Effector memory CD8-positive, alpha-beta T cell (primary cell): ENCODE results near the gene NCOR1.
A peak's percentile ranks its signal among the peaks of the same experiment; 100 is the strongest.
"Not testable (repeated sequence)": the region's sequence is repeated elsewhere in the genome, so short reads cannot be mapped to it uniquely, and the experiment has no call there.

Source experiments
- ATAC-seq: fragments of 150-1000 bp; cut with Tn5 transposase; replicated peaks from 2 replicates; pipeline ENCODE4 v1.10.0; 2021; ENCODE audit warnings: mild to moderate bottlenecking, moderate library complexity
- DNase-seq, 3 experiments: peaks; one replicate each; pipeline ENCODE4 v3.0.0; 2021
- H3K27ac Mint-ChIP-seq, 2 donors: one replicate each; pipeline ENCODE4 v1.8.0; 2022; ENCODE audit warnings: mild to moderate bottlenecking in 2 of 2, mixed read lengths in 2 of 2, moderate library complexity in 2 of 2
- H3K27me3 Mint-ChIP-seq, 2 donors: one replicate each; pipeline ENCODE4 v1.8.0; 2022; ENCODE audit warnings: mixed read lengths in 2 of 2
- H3K36me3 Mint-ChIP-seq: one replicate; pipeline ENCODE4 v1.8.0; 2022; ENCODE audit warnings: mild to moderate bottlenecking, moderate library complexity, mixed read lengths; ENCODE audit not compliant: insufficient read depth
- H3K4me1 Mint-ChIP-seq, 2 donors: one replicate each; pipeline ENCODE4 v1.8.0; 2022; ENCODE audit warnings: low read depth in 2 of 2, mixed read lengths in 2 of 2
- H3K4me3 Mint-ChIP-seq, 2 donors: one replicate each; pipeline ENCODE4 v1.8.0; 2022; ENCODE audit warnings: mild to moderate bottlenecking in 2 of 2, mixed read lengths in 2 of 2, moderate library complexity in 2 of 2
- H3K9me3 Mint-ChIP-seq, 2 donors: one replicate each; pipeline ENCODE4 v1.8.0; 2022; ENCODE audit warnings: mixed read lengths in 2 of 2

The NCOR1 gene

DNA sequence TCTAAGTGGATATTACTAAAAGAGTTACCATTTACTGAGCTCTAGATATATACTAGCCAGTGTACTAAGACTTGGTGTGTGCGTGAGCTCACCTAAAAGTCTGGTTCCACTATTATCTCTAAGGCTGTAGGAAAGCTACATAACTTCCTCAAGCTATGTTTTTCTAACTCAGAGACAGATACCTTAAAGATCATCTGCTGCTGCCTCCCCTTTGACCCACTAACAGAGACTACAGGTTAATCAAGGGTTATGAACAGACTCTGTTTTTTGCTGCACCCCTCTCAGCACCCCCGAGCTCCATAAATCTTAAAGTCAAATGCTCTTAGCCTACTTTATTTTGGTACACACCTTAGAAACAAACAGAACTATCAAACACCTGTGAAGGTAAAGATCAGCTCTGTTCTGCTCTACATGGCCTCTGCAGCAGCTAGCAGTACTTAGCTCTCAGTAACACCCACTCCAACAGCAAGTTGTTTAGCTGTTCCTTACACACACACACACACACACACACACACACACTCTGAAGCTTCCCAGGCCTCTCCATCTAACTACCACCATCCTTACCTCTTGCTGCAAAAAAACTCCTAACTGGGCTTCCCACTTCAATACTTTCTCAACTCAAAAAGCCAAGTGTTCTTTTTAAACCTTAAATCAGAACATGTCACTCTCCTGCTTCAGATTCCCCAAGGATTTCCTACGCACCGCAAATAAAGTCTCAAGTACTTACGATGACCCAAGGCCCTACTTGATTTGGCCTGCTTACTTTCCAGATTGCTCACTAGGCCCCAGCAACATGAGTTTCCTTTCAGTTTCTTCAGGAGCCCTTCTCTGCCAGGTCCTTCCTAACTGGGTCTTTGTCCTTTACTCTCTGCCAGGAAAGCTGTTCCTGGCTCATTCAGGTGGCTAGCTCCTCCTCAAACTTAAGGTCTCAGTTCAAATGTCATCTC lies 12.5 kb downstream of the NCOR1 start:
- peaks cover 35 to 70% of the 10 kb centered on the region in 2 donors for H3K4me1 Mint-ChIP-seq
- H3K27ac Mint-ChIP-seq, result peak overlapping the region; percentile 7 to 82
- H3K4me3 Mint-ChIP-seq, result peak overlapping the region in 1 of 2 donors; percentile 26
- H3K9me3 Mint-ChIP-seq, H3K27me3 Mint-ChIP-seq, ATAC-seq, DNase-seq, H3K36me3 Mint-ChIP-seq: not testable (repeated sequence)

DNA sequence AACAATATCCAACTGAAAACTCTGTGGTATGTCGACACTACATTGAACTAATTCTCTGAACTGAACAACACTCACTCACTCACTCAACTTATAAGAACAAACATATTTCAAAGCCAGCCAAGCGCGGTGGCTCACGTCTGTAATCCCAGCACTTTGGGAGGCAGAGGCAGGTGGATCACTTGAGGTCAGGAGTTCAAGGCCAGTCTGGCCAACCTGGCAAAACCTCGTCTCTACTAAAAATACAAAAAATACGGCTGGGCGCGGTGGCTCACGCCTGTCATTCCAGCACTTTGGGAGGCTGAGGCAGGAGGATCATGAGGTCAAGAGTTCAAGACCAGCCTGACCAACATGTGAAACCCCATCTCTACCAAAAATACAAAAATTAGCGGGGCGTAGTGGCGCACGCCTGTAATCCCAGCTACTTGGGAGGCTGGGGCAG lies 13.6 kb downstream of the NCOR1 start:
- not testable (repeated sequence) for H3K4me3 Mint-ChIP-seq, ATAC-seq, H3K9me3 Mint-ChIP-seq, H3K27me3 Mint-ChIP-seq, DNase-seq
- H3K4me1 Mint-ChIP-seq, result peaks cover 34 to 67% of the 10 kb centered on the region in 2 donors
- peaks cover 17% of the 10 kb centered on the region for H3K36me3 Mint-ChIP-seq
- peak overlapping the region in 1 of 2 donors; percentile 82 for H3K27ac Mint-ChIP-seq

DNA sequence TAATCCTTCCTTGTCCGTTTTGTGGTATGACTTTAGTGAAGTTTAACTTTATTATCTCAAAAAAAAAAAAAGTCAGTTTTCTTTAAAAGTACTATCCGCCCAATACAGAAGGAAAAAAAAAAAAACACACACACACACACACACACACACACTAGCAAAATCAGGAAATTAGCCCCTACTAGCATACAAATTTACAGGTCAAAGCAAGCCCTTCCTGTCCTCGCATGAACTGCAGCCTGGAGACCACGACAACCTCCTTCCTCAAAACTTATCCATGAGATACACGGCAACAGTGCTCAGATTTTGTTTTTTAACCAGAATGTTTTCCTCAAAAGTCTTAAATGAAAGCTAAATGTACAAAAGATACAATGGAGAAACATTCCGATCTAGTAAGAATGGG lies 16.2 kb downstream of the NCOR1 start:
- no peaks in the 10 kb centered on the region for H3K27me3 Mint-ChIP-seq
- ATAC-seq, result no peak
- peaks cover 28% of the 10 kb centered on the region for H3K36me3 Mint-ChIP-seq
- peak overlapping the region in 1 of 2 donors; percentile 39 for H3K4me3 Mint-ChIP-seq
- H3K9me3 Mint-ChIP-seq, result no peaks in the 10 kb centered on the region
- peaks cover 24 to 55% of the 10 kb centered on the region in 2 donors for H3K4me1 Mint-ChIP-seq
- DNase-seq, result no peak
- peak overlapping the region; percentile 6 to 76 for H3K27ac Mint-ChIP-seq

DNA sequence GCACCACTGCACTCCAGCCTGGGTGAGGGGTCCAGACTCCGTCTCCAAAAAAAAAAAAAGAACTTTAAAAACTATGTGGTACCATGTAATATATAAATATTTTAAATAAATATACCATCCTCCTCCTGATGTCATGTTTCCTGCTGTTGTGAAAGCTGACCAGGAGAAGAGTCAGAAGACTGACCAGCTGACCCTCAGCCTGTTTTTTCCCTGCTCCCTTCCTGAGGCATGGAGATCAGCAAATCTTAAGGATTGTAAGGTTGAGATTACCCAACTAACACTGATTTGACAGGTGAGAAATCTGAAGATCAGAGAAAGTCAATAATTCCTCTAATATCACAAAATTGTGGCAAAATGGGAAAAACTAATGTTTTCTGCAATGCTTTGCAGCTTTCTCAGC lies 18.1 kb downstream of the NCOR1 start:
- ATAC-seq (no peak), DNase-seq (no peak)
- H3K27me3 Mint-ChIP-seq, result no peaks in the 10 kb centered on the region
- no peaks in the 10 kb centered on the region for H3K9me3 Mint-ChIP-seq
- H3K4me3 Mint-ChIP-seq, result no peak overlapping the region
- peaks cover 46% of the 10 kb centered on the region for H3K36me3 Mint-ChIP-seq
- peaks cover 18 to 48% of the 10 kb centered on the region in 2 donors for H3K4me1 Mint-ChIP-seq
- H3K27ac Mint-ChIP-seq, result no peak overlapping the region

DNA sequence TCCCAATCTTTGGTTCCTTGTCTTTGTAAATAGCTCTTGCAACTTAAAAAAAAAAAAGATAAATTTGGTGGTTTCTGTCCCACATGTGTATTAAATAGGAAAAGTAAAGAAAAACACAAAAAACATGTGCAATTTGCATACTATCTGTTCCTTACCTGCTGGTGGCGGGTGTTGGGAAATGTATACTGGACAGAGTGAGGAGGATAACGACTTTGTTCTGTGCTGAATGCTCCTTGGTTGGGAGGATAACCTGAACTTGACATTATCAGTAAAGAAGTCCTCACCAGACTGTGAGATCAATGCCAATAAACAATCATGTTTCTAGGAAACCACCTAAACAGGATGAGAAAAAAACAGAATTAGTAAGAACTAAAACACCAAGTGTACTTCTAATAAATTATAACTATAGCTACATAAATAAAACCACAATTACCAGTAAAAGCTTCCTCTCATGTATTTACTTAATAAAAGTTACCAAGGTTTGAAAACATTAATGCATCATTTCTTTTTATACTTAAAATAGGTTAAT lies 21.0 kb downstream of the NCOR1 start:
- H3K4me3 Mint-ChIP-seq, result not testable (repeated sequence)

DNA sequence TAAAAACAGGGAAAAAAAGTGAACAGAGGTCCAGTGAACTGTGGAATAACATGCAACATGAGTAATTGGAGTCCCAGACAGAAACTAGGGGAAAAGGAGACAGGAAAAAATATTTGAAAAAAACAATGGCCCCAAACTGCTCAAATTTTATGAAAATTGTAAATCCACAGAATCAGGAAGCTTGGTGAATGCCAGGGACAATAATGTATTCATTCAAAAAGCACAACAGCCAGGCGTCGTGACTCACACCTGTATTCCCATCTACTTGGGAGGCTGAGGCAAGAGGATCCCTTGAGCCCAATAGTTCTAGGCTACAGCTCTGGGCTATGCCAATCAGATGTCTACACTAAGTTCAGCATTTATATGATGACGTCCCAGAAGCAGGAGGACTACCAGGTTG lies 23.7 kb downstream of the NCOR1 start:
- Mint-ChIP-seq H3K4me1 (peaks cover 13 to 27% of the 10 kb centered on the region in 2 donors), H3K36me3 (peaks cover 71% of the 10 kb centered on the region), H3K4me3 (no peak overlapping the region), H3K27ac (peak overlapping the region; percentile 50 to 69), H3K27me3 (no peaks in the 10 kb centered on the region), H3K9me3 (no peaks in the 10 kb centered on the region)
- ATAC-seq, result no peak
- no peak for DNase-seq

More for the DNA sequence above, 21.0 kb downstream of the NCOR1 start:
- H3K27ac Mint-ChIP-seq, result peak overlapping the region; percentile 56 to 89
- peaks cover 69% of the 10 kb centered on the region for H3K36me3 Mint-ChIP-seq
- DNase-seq, H3K9me3 Mint-ChIP-seq, ATAC-seq, H3K27me3 Mint-ChIP-seq: not testable (repeated sequence)
- H3K4me1 Mint-ChIP-seq, result peaks cover 12 to 34% of the 10 kb centered on the region in 2 donors

DNA sequence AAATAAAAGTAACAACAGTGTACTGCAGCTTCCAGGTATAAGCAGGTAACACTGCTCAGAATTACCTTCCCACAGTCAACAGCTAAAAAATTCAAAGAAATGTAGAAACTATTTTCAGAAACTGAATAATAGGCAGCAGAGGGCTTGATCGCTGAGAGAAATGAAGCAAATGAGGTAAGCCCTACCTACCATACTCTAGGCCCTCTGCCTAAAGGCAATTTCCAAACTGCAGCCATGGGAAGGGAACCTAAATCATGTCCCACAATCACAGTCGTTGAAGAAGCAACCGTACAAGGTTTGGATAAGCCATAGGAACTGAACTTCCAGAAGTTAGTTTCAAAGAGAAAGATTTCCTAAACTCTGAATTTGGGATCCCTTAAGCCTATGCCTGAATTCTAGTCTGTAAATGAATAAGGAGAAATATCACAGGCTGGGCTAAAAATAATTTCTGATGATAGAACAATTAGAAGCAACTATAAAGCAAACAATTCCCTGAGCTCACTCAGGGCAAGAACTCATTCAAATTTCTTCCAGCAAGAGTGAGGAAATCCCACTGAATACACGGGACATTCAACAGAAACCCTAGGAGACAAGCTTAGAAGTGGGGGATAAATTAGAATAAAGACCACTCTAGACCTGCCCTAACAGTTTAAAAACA lies 24.5 kb downstream of the NCOR1 start:
- DNase-seq, result no peak
- H3K27ac Mint-ChIP-seq, result peak overlapping the region; percentile 65 to 69
- no peak overlapping the region for H3K4me3 Mint-ChIP-seq
- peaks cover 13 to 27% of the 10 kb centered on the region in 2 donors for H3K4me1 Mint-ChIP-seq
- peaks cover 73% of the 10 kb centered on the region for H3K36me3 Mint-ChIP-seq
- no peaks in the 10 kb centered on the region for H3K9me3 Mint-ChIP-seq
- H3K27me3 Mint-ChIP-seq, result no peaks in the 10 kb centered on the region
- ATAC-seq, result no peak

DNA sequence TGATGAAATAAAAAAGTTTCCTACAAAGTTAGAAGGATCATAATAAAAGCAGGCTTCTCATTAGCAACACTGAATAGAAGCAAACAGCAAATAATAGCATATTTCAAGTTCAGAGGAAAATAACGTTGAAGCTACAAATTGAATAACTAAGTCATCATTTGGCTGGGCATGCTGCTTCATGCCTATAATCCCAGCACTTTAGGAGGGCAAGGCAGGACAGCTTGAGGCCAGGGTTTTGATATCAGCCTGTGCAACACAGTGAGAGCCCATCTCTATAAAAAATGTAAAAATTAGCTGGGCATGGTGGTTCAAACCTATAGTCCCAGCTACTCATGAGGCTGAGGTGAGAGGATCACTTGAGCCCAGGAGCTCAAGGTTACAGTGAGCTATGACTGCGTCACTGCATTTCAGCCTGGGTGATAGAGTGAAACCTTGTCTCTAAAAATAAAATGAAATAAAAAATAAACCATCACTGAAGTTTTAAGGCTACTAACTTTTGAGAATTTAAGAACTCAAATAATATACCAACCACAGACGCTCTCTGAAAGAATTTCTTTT lies 25.5 kb downstream of the NCOR1 start:
- no peak for ATAC-seq
- Mint-ChIP-seq H3K36me3 (peaks cover 80% of the 10 kb centered on the region), H3K9me3 (no peaks in the 10 kb centered on the region), H3K27ac (peak overlapping the region in 1 of 2 donors; percentile 65), H3K4me3 (no peak overlapping the region), H3K27me3 (no peaks in the 10 kb centered on the region), H3K4me1 (peaks cover 13 to 23% of the 10 kb centered on the region in 2 donors)
- DNase-seq, result no peak

DNA sequence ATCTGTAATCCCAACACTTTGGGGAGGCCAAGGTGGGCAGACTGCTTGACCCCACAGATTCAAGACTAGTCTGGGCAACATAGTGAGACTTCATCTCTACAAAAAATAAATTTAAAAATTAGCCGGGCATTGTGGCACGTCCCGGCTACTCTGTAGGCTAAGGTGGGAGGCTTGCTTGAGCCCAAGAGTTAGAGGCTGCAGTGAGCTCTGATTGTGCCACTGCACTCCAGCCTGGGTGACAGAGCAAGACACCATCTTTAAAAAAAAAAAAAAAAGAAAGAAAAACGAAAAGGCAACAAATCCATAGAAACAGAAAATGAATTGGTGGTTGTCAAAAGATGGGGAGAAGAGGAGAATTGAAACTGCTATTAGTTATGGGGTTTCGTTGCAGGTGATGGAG lies 27.7 kb downstream of the NCOR1 start:
- H3K9me3 Mint-ChIP-seq, result no peaks in the 10 kb centered on the region
- no peak overlapping the region for H3K4me3 Mint-ChIP-seq

DNA sequence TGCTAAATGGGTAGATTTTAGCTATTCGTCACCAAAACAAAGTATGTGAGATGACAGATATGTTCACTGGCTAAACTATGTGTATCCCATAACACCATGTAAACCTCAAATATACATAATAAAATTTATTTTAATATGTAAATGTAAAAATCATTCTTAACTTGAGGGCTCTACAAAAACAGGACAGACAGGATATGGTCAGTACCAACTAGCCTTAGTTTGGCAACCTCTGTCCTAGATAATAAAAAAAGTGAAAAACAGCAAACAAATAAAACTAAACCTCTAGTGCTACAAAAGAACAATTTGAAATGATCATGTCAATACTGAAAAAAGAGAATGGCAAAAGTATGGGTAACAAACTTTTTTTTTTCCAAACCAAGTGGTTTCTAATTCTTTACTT lies 33.8 kb downstream of the NCOR1 start:
- ATAC-seq, result no peak

More for the DNA sequence above, 27.7 kb downstream of the NCOR1 start:
- H3K4me1 Mint-ChIP-seq, result peaks cover 10 to 26% of the 10 kb centered on the region in 2 donors
- H3K27me3 Mint-ChIP-seq, result no peaks in the 10 kb centered on the region
- DNase-seq, result no peak
- ATAC-seq, result no peak
- H3K27ac Mint-ChIP-seq, result peak overlapping the region; percentile 32 to 44
- peaks cover 83% of the 10 kb centered on the region for H3K36me3 Mint-ChIP-seq

DNA sequence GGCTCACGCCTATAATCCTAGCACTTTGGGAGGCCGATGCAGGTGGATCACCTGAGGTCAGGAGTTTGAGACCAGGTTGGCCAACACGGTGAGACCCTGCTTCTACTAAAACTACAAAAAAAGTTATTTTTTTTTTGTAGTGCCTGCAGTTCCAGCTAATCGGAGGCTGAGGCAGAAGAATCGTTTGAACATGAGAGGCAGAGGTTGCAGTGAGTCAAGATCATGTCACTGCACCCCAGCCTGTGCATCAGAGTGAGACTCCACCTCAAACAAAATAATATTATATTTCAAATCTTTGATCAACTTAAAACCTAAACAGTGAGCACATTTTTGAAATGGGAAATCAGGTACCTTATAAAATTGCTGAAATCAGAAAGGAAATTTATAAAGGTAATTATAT lies 36.5 kb downstream of the NCOR1 start:
- no peak overlapping the region for H3K27ac Mint-ChIP-seq
- ATAC-seq (no peak), DNase-seq (no peak)
- H3K27me3 Mint-ChIP-seq, result no peaks in the 10 kb centered on the region
- H3K4me1 Mint-ChIP-seq, result peaks cover 15 to 40% of the 10 kb centered on the region in 2 donors
- peaks cover 32% of the 10 kb centered on the region for H3K36me3 Mint-ChIP-seq
- no peak overlapping the region for H3K4me3 Mint-ChIP-seq
- H3K9me3 Mint-ChIP-seq, result no peaks in the 10 kb centered on the region

More for the DNA sequence above, 33.8 kb downstream of the NCOR1 start:
- DNase-seq, result no peak
- H3K27me3 Mint-ChIP-seq, result no peaks in the 10 kb centered on the region
- no peak overlapping the region for H3K4me3 Mint-ChIP-seq
- H3K27ac Mint-ChIP-seq, result no peak overlapping the region
- no peaks in the 10 kb centered on the region for H3K9me3 Mint-ChIP-seq
- H3K36me3 Mint-ChIP-seq, result peaks cover 56% of the 10 kb centered on the region
- peaks cover 16 to 42% of the 10 kb centered on the region in 2 donors for H3K4me1 Mint-ChIP-seq

DNA sequence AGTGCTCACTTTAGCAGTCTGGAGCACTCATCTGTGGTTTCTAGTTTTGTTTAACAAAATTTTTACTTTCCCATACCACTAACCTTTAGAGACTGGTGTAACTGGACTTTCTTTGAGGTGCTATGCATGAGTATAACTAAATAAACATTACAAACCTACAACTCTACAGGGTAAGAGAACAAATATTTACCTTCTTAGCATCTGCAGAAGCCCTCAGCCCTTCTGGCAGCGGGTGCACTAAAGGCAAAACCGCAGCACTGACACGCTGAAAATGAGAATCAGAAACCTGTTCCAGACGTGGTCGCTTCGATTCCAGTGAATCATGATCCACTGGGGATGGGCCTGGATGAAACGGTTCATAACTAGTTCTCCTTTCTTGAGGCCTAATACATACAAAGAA lies 43.7 kb downstream of the NCOR1 start:
- ATAC-seq, result no peak
- H3K36me3 Mint-ChIP-seq, result peaks cover 49% of the 10 kb centered on the region
- H3K4me3 Mint-ChIP-seq, result no peak overlapping the region
- no peak overlapping the region for H3K27ac Mint-ChIP-seq
- no peak for DNase-seq
- H3K9me3 Mint-ChIP-seq, result no peaks in the 10 kb centered on the region
- peaks cover 3 to 15% of the 10 kb centered on the region in 2 donors for H3K4me1 Mint-ChIP-seq
- H3K27me3 Mint-ChIP-seq, result no peaks in the 10 kb centered on the region

DNA sequence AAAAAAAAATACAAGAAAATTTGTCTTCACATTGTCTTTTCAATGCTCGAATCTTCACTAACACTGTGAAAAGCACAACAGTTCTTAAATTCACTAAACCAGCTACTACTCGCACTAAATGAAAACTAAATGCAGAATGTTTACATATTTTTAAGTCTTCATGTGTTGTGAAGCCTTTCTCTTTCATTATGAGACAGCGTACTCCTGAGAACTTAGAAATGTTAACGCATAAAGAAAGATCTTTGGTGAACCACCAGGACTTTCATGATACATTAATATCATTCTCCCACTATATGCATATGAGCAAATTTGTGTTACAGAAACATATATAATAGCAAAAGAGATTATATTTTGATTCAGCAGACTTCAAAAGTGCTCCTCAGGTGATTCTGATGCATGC lies 48.6 kb downstream of the NCOR1 start:
- H3K36me3 Mint-ChIP-seq, result peaks cover 65% of the 10 kb centered on the region
- peak overlapping the region; percentile 58 to 62 for H3K27ac Mint-ChIP-seq

More for the DNA sequence above, 48.6 kb downstream of the NCOR1 start:
- not testable (repeated sequence) for H3K4me3 Mint-ChIP-seq, H3K9me3 Mint-ChIP-seq, ATAC-seq, H3K27me3 Mint-ChIP-seq, DNase-seq
- peaks cover 0 to 29% of the 10 kb centered on the region in 2 donors for H3K4me1 Mint-ChIP-seq
